GM19239 (cell line): ENCODE data around the gene S1PR1.
"Not testable (repeated sequence)": the region's sequence is repeated elsewhere in the genome, so short reads cannot be mapped to it uniquely, and the experiment has no call there.

Experiments
- DNase-seq: peaks from one replicate; pipeline ENCODE4 v3.0.0; 2011; ENCODE audit warnings: low spot score; ENCODE audit not compliant: insufficient read length
- FAIRE-seq: peaks from 2 replicates; lab custom pipeline; 2011; peaks lifted over from hg19 to GRCh38; lab: Jason Lieb, UNC

S1PR1 gene

DNA sequence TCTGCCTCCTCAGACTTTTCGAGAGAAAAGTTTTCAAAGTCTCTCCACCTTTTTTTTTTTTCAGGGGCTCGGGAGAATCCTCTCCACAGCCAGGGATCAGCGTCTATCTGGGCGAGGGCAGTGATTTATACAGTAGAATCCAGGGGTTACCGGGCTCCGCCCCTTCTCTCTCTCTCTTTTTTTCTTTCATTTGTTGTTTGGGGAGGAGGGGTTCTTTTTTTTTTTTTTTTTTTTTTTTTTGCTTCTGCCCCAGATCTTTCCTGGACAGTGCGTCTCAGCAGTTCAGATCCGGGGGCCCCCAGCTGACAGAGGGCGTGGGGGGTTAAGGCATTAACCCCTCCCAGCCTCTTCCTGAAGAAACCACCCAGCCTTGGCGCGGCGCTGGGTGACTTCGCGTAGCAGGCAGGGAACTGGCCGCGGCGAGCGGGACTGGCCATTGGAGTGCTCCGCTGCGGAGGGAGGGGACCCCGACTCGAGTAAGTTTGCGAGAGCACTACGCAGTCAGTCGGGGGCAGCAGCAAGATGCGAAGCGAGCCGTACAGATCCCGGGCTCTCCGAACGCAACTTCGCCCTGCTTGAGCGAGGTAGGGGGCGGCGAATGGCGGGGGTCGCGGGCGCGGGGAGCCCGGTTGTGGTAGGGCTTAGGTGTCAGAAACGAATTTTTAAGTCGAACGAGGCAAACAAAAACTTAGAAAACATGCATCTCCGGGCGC, at the start of gene S1PR1:
TSS of gene S1PR1 (plus strand) at position 504 of the 713 bp plus-strand sequence. CDS start 1,966 bp downstream, outside the sequence.
- DNase-seq: no peak
- no peak for FAIRE-seq

DNA sequence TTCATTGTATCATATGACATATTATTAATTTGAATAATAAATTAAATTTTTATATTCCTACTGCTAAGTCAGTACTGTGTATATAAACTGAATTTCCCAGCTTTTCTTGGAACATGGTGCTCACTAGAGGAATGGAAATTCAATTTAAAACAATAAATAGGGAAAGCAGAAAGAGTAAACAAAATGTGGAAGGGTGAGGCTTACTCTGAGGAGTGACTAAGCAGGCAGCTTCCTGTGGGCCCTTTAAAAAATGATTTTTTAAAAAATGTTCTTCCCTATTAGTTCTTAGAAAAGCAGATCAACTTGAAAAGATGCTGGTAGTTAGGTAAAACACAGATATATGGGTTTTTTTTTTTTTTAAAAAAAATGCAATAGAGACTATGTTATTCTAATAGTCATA, 49.5 kb upstream of the S1PR1 start:
- no peak for DNase-seq
- FAIRE-seq: no peak

DNA sequence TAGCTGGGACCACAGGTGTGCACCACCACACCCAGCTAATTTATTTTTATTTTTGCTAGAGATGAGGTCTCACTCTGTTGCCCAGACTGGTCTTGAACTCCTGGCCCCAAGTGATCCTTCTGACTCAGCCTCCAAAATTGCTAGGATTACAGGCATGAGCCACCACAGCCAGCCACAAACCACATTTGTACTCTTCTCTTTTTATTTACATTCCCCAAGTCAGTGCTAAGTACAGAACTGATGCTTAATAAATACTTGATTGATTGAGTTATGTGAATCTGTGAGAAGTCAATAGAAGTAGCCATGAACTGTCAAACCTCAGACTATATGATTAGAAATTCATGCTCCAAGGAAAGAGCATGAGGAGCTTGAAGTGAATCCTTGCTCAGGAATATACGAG, 48.5 kb upstream of the S1PR1 start:
- DNase-seq (no peak), FAIRE-seq (no peak)

- DNase-seq, FAIRE-seq: not testable (repeated sequence)
Observed at GRCh38 chr1:101188968-101189367, 47.9 kb upstream of the S1PR1 start.

GRCh38 chr1:101190441-101190840, 46.4 kb upstream of the S1PR1 start:
- no peak for FAIRE-seq
- no peak for DNase-seq

DNA sequence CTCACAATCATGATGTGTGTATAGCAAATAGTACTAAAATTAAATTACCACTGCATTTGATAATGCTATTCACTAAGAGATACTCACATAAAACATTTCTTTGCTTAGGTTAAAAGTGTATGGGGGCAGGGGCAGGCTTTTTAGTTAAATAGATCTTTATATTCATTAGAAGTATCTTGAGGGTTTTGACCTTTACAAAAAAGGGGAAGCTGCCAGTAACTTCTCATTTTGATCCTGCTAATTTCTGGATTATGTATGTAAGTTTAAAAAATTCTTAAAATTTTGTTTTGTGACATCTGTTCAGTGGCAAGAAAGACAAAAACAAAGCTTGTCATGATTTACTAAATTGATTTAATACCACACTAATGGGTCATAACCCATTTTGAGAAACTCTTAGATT, 45.8 kb upstream of the S1PR1 start:
- DNase-seq (no peak), FAIRE-seq (no peak)

DNA sequence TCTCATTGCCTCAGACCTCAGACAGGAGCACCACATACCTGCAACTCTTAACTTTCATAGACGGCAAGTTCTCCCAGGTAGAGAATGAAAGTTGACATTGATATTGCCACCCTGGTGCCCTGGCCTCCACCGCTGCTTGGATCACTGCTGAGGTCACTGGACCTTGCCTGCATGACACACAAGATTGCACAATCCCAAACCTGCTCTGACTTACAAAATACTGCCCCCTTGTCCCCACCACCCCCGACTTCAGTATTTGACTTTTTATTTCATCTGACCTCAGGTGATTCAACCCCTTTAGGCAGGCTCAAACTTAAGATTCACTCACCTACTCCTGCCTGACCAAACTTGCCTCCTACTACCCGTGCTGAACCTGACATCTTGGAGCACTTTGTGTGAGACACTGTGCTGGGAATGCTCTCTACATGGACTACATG, 43.1 kb upstream of the S1PR1 start:
- no peak for DNase-seq
- no peak for FAIRE-seq

- DNase-seq (no peak), FAIRE-seq (no peak)
Observed at GRCh38 chr1:101194746-101195145, 42.1 kb upstream of the S1PR1 start.

DNA sequence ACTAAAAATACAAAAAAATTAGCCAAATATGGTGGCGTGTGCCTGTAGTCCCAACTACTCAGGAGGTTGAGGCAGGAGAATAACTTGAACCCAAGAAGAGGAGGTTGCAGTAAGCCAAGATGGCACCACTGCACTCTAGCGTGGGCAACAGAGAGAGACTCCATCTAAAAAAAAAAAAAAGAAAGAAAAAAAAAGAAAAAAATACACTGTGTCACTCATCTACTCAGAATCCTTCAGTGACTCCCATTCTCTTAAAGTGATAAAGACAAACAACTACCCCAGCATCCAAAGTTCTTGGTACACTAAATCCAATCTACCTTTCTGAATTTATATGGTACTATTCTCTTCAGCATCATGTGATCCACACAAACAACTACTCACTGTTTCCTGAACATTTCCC, 40.2 kb upstream of the S1PR1 start:
- DNase-seq (no peak), FAIRE-seq (no peak)

- FAIRE-seq: peak; percentile 93
- DNase-seq: peak; percentile 27
Observed at GRCh38 chr1:101198842-101199636, 37.8 kb upstream of the S1PR1 start.

GRCh38 chr1:101199637-101199982, 37.2 kb upstream of the S1PR1 start:
- no peak for DNase-seq
- FAIRE-seq: no peak

GRCh38 chr1:101200513-101200912, 36.3 kb upstream of the S1PR1 start:
- no peak for DNase-seq
- FAIRE-seq: peak; percentile 54

DNA sequence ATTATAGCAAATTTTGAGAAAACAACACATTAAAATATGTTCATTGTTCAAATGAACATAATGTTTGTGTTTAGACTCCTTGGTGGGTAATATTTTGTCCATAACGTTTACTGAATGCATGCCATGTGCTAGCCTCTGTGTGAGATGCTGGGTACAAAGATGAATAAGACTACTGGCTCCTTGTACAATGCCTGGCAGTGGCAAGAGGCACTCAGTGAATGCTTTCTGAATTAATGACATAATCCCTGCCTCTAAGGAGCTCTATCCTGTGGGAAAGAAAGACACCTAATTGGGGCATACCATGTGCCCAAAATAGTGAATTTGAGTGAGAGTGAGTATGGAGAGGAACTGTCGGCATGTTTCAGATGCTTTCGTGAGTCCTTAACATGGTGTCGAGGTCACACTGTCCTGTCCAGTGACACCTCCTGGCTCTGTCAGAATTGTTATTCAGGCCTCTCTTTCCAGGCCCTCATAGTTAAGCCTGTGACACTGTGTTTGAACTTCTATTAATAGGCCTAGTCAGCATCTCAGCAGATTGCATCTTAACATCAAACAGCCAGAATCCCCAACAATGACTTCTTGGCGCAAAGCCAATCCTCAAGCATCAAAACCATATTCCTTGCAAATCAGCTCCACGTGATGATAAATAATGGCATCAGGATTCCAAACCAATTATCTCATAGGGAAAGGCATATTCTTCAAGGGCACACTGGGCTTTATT, 32.8 kb upstream of the S1PR1 start:
- FAIRE-seq: peak; percentile 8
- no peak for DNase-seq

GRCh38 chr1:101205457-101205856, 31.4 kb upstream of the S1PR1 start:
- DNase-seq (no peak), FAIRE-seq (peak; percentile 65)

GRCh38 chr1:101206139-101206538, 30.7 kb upstream of the S1PR1 start:
- DNase-seq, FAIRE-seq: not testable (repeated sequence)

DNA sequence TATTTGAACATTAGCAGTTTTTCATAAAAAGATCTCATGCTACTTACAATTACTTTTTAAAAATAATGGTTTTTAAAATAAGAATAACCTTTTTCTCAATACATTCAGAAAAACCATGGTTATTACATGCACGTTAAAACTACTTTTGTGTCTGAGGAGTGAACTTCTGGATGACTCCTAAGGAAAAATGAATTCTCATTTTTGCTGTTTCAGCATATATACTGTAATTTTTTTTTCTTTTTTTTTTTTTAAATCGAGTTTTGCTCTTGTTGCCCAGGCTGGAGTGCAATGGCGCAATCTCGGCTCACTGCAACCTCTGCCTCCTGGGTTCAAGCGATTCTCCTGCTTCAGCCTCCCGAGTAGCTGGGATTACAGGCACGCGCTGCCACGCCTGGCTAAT, 29.5 kb upstream of the S1PR1 start:
- not testable (repeated sequence) for DNase-seq, FAIRE-seq

DNA sequence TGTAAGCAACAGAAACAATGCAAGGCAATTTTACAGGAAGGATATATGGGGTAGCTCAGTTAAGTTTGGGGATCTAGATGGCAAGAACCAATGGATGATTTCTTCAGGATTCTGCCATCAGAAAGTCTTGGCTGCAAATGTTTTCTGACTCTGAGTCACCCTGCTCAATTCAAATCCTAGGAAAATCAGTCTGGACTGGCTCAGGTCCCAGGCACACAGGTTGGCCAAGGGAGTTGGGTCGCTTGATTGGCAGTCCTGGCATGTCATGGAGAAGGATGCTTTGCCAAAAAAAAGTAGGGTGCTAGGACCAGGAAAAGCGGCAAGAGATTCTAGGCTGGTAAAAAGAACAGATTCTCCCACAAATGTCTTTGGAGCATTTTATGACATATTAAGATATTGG, 28.9 kb upstream of the S1PR1 start:
- DNase-seq (no peak), FAIRE-seq (no peak)

GRCh38 chr1:101215363-101216011, 21.3 kb upstream of the S1PR1 start:
- FAIRE-seq (no peak), DNase-seq (no peak)

- no peak for DNase-seq
- peak; percentile 64 for FAIRE-seq
Observed at GRCh38 chr1:101216623-101217022, 20.2 kb upstream of the S1PR1 start.

DNA sequence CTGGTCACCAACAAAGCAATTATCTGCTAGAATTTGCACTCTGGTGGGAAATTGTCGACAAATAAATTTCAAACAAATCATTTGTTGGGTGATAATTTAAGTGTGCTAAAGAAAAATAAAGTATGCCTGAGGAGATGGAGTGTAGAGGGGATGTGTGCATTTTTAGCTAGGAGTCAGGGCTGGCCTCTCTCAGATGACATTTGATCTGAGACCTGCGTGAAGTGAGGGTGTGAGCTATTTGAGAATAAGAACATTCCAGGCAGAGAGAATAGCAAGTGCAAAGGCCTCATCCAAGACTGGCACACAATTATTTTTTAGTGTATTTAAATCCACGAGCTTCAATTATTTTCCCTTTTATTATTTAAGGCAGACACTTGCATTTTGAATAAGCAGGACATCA, 19.7 kb upstream of the S1PR1 start:
- FAIRE-seq (no peak), DNase-seq (no peak)
